ENCODE measurements around the gene FAM53A. TPM values are rescaled to one million over a fixed set of nuclear protein-coding genes. Genes with fewer than 3 reads are reported as not detected.

FAM53A gene
- total and polyA plus RNA-seq, 2 of the 13 experiments (the other 11 are each of a cell fraction or from before 2014, with no cell fraction given) = 0.48 to 1.1 TPM

DNA sequence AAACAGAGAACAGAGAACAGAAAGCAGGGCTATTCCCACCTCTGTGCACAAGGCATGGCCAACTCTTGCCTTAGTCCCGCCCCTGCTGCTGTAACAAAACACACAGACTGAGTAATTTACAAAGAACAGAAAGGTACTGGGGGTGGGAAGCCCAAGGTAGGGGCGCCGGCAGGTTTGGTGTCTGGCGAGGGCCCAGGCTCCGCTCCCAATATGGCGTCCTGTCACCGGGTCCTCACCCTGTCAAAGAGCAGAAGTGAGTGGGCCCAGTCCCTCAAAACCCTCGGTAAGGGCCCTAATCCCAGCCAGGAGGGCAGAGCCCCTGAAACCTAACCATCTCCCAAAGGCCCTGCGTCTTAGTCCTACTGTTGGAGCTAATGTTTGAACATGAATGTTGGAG, 71.0 kb downstream of the FAM53A start:
- no peak overlapping the region for H3K4me3 ChIP-seq (replicated peaks in 1 of 3; ENCODE audit: insufficient read depth in 1 of 3, low read depth in 2 of 3, low read length in 3 of 3)
- H3K27me3 ChIP-seq (ENCODE audit: control insufficient read depth in 1 of 2, insufficient read depth in 2 of 2, low read length in 2 of 2) = peaks cover 11 to 44% of the 10 kb centered on the region in 2 experiments; a peak in 4 of 5 replicates
- ATAC-seq = no peak
- no peaks in the 10 kb centered on the region for H3K36me3 ChIP-seq (replicated peaks in 1 of 2; ENCODE audit: control insufficient read depth in 1 of 2, insufficient read depth in 2 of 2, low read length in 2 of 2)
- BruUV-seq (replicated peaks) = no TSS peak
- POLR2A ChIA-PET = no interaction called here
- H3K79me2 ChIP-seq (ENCODE audit: insufficient read depth, low read length) = no peaks in the 10 kb centered on the region
- H3K4me2 ChIP-seq (ENCODE audit: low read depth, low read length) = no peak overlapping the region
- in situ Hi-C loops (cut with HindIII; ENCODE audit: extremely low pct_ligation_motif_present, low pct_unique_long_range_greater_than_20kb) (no loop called here), intact Hi-C loops (cut with micrococcal nuclease; ENCODE audit: unreplicated experiment) (no loop called here)
- no peak for DNase-seq (ENCODE audit: low spot score)
- H3K27ac ChIP-seq (ENCODE audit: extremely low read length, insufficient read depth, low read length) = no peak overlapping the region
- no peak overlapping the region for H2AFZ ChIP-seq (ENCODE audit: low read length)
- H3K4me1 ChIP-seq (ENCODE audit: insufficient read depth, low read length) = no peaks in the 10 kb centered on the region
- no peaks in the 10 kb centered on the region for H4K20me1 ChIP-seq (ENCODE audit: insufficient read depth, low read length)
- no peak for FAIRE-seq
- H3K9me3 ChIP-seq (ENCODE audit: low read length) = no peaks in the 10 kb centered on the region
- CTCF ChIA-PET (ENCODE audit: low intra/inter-chr PET ratio, low total read pairs) = no interaction called here
- 49% methylated on average over 7 of the region's 9 CpGs for WGBS (ENCODE audit: low lambda C conversion rate)
- no peak overlapping the region for H3K9ac ChIP-seq (ENCODE audit: insufficient read depth, low read depth, low read length)
- TF ChIP-seq, protein P1, sequence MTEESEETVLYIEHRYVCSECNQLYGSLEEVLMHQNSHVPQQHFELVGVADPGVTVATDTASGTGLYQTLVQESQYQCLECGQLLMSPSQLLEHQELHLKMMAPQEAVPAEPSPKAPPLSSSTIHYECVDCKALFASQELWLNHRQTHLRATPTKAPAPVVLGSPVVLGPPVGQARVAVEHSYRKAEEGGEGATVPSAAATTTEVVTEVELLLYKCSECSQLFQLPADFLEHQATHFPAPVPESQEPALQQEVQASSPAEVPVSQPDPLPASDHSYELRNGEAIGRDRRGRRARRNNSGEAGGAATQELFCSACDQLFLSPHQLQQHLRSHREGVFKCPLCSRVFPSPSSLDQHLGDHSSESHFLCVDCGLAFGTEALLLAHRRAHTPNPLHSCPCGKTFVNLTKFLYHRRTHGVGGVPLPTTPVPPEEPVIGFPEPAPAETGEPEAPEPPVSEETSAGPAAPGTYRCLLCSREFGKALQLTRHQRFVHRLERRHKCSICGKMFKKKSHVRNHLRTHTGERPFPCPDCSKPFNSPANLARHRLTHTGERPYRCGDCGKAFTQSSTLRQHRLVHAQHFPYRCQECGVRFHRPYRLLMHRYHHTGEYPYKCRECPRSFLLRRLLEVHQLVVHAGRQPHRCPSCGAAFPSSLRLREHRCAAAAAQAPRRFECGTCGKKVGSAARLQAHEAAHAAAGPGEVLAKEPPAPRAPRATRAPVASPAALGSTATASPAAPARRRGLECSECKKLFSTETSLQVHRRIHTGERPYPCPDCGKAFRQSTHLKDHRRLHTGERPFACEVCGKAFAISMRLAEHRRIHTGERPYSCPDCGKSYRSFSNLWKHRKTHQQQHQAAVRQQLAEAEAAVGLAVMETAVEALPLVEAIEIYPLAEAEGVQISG (CRISPR knock-in tag; IDR thresholded peaks at IDR 0.05) = no peak
- TF ChIP-seq, protein P2, sequence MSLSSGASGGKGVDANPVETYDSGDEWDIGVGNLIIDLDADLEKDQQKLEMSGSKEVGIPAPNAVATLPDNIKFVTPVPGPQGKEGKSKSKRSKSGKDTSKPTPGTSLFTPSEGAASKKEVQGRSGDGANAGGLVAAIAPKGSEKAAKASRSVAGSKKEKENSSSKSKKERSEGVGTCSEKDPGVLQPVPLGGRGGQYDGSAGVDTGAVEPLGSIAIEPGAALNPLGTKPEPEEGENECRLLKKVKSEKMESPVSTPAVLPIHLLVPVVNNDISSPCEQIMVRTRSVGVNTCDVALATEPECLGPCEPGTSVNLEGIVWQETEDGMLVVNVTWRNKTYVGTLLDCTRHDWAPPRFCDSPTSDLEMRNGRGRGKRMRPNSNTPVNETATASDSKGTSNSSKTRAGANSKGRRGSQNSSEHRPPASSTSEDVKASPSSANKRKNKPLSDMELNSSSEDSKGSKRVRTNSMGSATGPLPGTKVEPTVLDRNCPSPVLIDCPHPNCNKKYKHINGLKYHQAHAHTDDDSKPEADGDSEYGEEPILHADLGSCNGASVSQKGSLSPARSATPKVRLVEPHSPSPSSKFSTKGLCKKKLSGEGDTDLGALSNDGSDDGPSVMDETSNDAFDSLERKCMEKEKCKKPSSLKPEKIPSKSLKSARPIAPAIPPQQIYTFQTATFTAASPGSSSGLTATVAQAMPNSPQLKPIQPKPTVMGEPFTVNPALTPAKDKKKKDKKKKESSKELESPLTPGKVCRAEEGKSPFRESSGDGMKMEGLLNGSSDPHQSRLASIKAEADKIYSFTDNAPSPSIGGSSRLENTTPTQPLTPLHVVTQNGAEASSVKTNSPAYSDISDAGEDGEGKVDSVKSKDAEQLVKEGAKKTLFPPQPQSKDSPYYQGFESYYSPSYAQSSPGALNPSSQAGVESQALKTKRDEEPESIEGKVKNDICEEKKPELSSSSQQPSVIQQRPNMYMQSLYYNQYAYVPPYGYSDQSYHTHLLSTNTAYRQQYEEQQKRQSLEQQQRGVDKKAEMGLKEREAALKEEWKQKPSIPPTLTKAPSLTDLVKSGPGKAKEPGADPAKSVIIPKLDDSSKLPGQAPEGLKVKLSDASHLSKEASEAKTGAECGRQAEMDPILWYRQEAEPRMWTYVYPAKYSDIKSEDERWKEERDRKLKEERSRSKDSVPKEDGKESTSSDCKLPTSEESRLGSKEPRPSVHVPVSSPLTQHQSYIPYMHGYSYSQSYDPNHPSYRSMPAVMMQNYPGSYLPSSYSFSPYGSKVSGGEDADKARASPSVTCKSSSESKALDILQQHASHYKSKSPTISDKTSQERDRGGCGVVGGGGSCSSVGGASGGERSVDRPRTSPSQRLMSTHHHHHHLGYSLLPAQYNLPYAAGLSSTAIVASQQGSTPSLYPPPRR (CRISPR knock-in tag; IDR thresholded peaks at IDR 0.05; ENCODE audit: borderline replicate concordance) = no peak
- no peak for TF ChIP-seq SP140L (CRISPR knock-in tag; IDR thresholded peaks at IDR 0.05; ENCODE audit: borderline replicate concordance)
- no peak for TF ChIP-seq ZNF878 (CRISPR knock-in tag; IDR thresholded peaks at IDR 0.05)
- TF ChIP-seq, protein P3, sequence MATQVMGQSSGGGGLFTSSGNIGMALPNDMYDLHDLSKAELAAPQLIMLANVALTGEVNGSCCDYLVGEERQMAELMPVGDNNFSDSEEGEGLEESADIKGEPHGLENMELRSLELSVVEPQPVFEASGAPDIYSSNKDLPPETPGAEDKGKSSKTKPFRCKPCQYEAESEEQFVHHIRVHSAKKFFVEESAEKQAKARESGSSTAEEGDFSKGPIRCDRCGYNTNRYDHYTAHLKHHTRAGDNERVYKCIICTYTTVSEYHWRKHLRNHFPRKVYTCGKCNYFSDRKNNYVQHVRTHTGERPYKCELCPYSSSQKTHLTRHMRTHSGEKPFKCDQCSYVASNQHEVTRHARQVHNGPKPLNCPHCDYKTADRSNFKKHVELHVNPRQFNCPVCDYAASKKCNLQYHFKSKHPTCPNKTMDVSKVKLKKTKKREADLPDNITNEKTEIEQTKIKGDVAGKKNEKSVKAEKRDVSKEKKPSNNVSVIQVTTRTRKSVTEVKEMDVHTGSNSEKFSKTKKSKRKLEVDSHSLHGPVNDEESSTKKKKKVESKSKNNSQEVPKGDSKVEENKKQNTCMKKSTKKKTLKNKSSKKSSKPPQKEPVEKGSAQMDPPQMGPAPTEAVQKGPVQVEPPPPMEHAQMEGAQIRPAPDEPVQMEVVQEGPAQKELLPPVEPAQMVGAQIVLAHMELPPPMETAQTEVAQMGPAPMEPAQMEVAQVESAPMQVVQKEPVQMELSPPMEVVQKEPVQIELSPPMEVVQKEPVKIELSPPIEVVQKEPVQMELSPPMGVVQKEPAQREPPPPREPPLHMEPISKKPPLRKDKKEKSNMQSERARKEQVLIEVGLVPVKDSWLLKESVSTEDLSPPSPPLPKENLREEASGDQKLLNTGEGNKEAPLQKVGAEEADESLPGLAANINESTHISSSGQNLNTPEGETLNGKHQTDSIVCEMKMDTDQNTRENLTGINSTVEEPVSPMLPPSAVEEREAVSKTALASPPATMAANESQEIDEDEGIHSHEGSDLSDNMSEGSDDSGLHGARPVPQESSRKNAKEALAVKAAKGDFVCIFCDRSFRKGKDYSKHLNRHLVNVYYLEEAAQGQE (IDR thresholded peaks at IDR 0.05; ENCODE audit: borderline replicate concordance in 1 of 2, low read depth in 1 of 2, low read length in 2 of 2) = no peak
- TF ChIP-seq ZNF10 (CRISPR knock-in tag; IDR thresholded peaks at IDR 0.05; ENCODE audit: borderline replicate concordance, low read depth) = no peak
- no peak for TF ChIP-seq SP4 (CRISPR knock-in tag; IDR thresholded peaks at IDR 0.05)
- no peak for TF ChIP-seq POLR2G (IDR thresholded peaks at IDR 0.05; ENCODE audit: low read depth, low read length)
- TF ChIP-seq, protein P4, sequence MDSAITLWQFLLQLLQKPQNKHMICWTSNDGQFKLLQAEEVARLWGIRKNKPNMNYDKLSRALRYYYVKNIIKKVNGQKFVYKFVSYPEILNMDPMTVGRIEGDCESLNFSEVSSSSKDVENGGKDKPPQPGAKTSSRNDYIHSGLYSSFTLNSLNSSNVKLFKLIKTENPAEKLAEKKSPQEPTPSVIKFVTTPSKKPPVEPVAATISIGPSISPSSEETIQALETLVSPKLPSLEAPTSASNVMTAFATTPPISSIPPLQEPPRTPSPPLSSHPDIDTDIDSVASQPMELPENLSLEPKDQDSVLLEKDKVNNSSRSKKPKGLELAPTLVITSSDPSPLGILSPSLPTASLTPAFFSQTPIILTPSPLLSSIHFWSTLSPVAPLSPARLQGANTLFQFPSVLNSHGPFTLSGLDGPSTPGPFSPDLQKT (CRISPR knock-in tag; IDR thresholded peaks at IDR 0.05; ENCODE audit: borderline replicate concordance) = no peak
- no peak for TF ChIP-seq ZNF30 (CRISPR knock-in tag; IDR thresholded peaks at IDR 0.05)

All from HepG2 (cell line).